NCI-H748 treated with DMSO at 0.1 percent for 48 hours (cell line): ENCODE results near the gene KRTAP10-8.
"Not testable (repeated sequence)": the region's sequence is repeated elsewhere in the genome, so short reads cannot be mapped to it uniquely, and the experiment has no call there.

Experiments
- DNase-seq: peaks from one replicate; lab custom pipeline; 2025; lab: John Stamatoyannopoulos, UW

KRTAP10-8 gene

GRCh38 chr21:44579056-44579832 is 32.6 kb upstream of the KRTAP10-8 start:
- no peak for DNase-seq

DNA sequence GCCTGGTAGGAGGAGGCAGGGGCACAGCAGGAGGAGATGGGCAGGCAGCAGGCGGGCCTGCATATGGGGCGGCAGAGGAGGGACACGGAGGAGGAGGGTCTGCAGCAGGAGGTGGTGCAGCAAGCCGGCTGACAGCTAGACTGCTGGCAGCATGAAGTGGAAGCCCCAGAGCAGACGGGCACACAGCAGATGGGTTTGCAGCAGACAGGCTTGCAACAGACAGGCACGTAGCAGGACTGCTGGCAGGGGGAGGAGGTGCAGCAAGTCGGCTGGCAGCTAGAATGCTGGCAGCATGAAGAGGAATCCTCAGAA is 32.1 kb upstream of the KRTAP10-8 start:
- no peak for DNase-seq

DNA sequence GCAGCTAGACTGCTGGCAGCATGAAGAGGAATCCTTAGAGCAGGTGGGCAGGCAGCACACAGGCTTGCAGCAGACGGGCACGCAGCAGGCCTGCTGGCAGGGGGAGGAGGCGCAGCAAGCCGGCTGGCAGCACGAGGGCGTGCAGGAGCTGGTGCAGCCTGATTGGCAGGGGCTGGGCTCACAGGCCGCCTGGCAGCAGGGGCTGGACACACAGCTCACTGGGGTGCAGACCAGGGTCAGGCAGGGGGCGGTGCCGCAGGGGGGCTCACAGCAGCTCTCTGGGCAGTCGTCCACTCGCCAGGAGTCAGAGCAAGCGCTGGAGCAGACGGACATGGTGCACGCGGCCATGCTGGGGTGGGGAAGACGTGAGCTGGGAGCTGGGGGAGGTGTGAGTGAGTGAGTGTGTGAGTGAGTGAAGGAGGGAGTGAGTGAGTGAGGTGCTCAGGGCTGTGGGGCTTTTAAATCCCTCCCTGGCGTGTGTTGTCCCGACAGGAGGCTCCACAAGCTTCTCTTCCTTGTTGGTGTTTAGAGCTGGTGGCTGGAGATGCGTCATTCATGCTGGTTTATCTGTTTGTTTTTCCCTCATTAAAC is 31.6 kb upstream of the KRTAP10-8 start, which contains the start of gene KRTAP10-5:
TSS of gene KRTAP10-5 (minus strand) at position 374 of the 591 bp plus-strand sequence. CDS start at position 348, 26 bp downstream.
- DNase-seq: not testable (repeated sequence)

DNA sequence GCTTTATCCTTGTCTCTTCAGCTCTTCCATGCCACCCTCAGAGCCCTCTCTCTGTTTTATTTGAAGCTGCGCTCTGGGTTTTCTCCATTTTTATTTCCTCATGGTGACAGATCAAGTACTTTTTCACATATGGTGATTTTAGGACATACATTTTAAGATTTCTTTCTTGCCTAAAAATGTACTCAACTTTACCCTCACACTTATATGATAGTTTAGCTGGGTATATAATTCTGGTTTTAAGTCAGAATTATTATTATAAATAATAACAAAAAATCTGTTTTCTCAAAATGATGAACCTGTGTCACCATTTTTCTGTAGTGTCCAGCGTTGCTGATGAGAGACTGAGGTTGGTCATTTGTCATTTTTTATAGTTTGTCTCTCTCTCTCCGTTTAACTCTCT is 30.7 kb upstream of the KRTAP10-8 start:
- no peak for DNase-seq

- DNase-seq: no peak
Observed at GRCh38 chr21:44582055-44582454, 29.8 kb upstream of the KRTAP10-8 start.

GRCh38 chr21:44583089-44583799 is 28.6 kb upstream of the KRTAP10-8 start:
- DNase-seq: peak; percentile 41

- no peak for DNase-seq
Observed at GRCh38 chr21:44583800-44584147, 28.1 kb upstream of the KRTAP10-8 start.

DNA sequence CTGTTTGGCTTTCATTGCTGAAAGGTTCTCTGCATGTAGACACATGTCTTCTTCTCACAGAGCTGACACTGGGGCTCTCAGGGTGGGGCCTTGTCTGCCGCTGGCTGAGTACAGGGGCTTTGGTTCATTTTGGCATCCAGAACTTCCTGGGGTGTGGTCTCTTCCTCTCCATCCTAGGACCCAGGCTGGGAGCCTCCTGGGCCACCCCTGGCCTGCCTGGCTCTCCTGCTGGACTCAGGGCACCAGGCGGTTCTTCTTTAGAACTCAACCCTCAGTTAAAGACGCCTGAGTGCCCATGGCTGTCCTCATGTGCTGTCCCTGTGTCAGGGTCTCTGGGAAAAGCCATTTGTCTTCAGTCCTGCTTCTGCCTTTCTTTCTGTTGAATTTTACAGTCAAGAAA is 26.0 kb upstream of the KRTAP10-8 start:
- no peak for DNase-seq

DNA sequence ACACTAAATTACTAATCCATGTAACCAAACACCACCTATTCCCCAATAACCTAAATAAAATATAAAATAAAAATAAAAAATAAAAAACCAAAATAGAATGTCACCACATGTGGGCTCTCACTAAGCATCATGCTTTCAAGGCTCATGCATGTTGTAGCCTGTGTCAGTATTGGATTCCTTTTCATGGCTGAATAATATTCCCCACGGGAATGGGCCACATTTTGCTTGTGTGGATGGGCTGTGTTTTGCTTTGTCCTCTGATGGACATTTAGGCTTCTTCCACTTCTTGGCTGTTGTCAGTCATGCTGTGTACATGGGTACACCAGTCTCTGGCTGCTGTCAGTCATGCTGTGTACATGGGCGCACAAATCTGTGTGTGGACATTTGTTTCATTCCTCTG is 22.8 kb upstream of the KRTAP10-8 start:
- DNase-seq: no peak

- DNase-seq: no peak
Observed at GRCh38 chr21:44589586-44590305, 22.1 kb upstream of the KRTAP10-8 start.

GRCh38 chr21:44590311-44590721 is 21.6 kb upstream of the KRTAP10-8 start:
- no peak for DNase-seq

DNA sequence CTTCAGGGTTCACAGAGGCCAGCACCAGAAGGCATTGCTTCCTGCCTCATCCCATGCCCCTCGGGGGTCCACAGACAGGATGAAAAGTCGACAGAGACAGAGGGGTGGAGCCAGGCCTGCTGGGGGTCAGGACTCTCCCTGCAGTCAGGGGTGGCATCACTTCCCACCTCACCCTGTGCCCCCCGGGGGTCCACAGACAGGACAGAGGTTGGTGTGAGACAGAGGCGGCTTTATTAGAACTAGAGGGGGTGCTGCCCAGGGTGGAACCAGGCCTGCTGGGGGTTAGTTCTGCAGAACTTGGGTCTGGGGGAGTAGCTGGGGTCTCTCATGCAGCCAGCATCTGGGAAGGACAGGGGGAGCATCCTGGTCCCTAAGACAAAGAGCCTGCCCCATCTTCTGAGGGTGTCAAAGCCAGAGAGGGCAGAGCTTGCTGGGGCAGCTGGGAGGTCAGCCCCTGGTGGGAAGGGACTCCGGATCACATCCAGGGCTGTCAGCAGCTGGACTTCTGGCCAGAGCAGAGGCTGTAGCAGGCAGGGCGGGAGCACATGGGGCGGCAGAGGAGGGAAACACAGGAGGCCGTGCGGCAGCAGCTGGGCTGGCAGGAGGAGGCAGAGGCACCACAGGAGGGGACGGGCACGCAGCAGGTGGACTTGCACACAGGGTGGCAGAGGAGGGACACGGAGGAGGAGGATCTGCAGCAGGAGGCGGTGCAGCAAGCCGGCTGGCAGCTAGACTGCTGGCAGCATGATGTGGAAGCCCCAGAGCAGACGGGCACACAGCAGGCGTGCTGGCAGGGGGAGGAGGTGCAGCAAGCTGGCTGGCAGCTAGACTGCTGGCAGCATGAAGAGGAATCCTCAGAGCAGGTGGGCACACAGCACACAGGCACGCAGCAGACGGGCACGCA is 20.7 kb upstream of the KRTAP10-8 start:
- DNase-seq: not testable (repeated sequence)

DNA sequence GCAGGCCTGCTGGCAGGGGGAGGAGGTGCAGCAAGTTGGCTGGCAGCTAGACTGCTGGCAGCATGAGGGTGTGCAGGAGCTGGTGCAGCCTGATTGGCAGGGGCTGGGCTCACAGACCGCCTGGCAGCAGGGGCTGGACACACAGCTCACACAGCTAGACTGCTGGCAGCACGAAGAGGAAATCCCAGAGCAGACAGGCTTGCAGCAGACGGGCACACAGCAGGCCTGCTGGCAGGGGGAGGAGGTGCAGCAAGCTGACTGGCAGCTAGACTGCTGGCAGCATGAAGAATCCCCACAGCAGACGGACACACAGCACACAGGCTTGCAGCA is 20.1 kb upstream of the KRTAP10-8 start:
- not testable (repeated sequence) for DNase-seq

- no peak for DNase-seq
Observed at GRCh38 chr21:44592446-44593311, 19.2 kb upstream of the KRTAP10-8 start, which contains the start of gene KRTAP10-6. TSS of gene KRTAP10-6 (minus strand) at chr21:44592505. CDS start at chr21:44592484, 21 bp downstream.

DNA sequence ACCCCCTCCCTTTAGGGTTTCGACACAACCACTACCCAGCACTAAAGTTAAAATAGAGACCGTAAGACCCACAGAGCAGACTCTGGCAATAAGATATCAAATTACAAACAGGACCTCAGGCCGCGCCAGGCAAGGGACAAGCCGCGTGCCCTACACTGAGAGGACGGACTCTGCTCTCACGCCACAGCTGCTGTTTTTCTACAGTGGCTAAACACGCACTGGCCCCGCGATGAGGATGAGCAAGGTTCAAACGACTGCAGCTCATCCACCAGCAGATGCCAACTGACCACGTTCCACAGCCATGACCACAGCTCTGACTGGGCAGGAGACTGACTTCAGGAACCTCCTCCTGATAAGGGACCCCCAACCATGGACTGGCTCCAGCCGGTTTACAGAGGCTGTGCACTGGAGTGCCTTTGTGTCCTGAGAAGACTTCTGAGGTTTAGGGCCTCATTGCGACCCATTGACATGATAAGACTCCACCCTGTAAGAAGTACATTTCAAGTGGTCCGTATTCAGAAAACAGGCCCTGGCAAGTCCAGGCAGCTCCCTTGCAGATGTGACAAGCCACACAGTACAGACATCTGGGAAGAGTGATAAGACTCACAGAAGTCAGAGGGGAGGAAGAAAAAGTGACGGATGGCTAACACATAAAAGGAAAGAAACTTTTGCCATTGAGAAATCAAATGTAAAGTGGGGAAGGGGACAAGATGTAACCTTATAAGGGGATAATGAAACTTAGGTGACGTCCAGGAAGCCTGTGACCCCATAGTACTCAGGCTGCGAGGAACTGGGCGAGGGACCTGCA is 18.1 kb upstream of the KRTAP10-8 start:
- DNase-seq: no peak

GRCh38 chr21:44594406-44594916 is 17.4 kb upstream of the KRTAP10-8 start:
- no peak for DNase-seq

DNA sequence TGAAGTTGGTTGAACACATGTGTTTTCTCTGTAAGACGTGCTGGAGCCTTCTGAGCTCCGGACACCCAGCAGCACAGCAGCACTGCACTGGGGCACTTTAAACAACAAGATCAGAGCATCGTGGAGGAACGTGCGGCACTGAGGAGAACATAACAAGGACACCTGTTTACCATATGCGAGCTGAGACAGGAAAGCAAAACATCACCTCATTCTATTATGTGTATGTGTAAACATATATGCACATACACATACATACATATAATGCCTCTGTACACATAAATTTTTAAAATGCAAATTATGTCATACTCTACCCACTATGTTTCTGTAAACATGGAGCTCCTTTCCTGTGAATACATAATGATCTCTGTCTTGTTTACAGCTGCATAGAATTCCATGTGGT is 16.4 kb upstream of the KRTAP10-8 start:
- DNase-seq: no peak

GRCh38 chr21:44596068-44596725 is 15.7 kb upstream of the KRTAP10-8 start:
- DNase-seq: no peak

GRCh38 chr21:44598061-44598460 is 13.8 kb upstream of the KRTAP10-8 start:
- no peak for DNase-seq
